GM12874 (cell line): ENCODE data around the gene MYO5B.

Experiments
- CTCF ChIP-seq: IDR thresholded peaks from 2 replicates; pipeline ENCODE4 v1.5.1; 2011; ENCODE audit warnings: low read depth, mild to moderate bottlenecking, control low read depth, low read length, moderate library complexity; ENCODE audit not compliant: insufficient read depth

The MYO5B gene

GRCh38 chr18:49819823-49820671, 374.9 kb downstream of the MYO5B start:
- TF ChIP-seq CTCF, result no peak

GRCh38 chr18:49819071-49819662, 375.8 kb downstream of the MYO5B start:
- TF ChIP-seq CTCF, result no peak

- TF ChIP-seq CTCF, result no peak
Observed at GRCh38 chr18:49817947-49818346, 377.0 kb downstream of the MYO5B start.

- no peak for TF ChIP-seq CTCF
Observed at GRCh38 chr18:49815927-49816326, 379.0 kb downstream of the MYO5B start.

- TF ChIP-seq CTCF, result no peak
Observed at GRCh38 chr18:49814147-49814499, 380.8 kb downstream of the MYO5B start.

GRCh38 chr18:49813319-49814146, 381.4 kb downstream of the MYO5B start, which contains the start of gene ACAA2:
Gene ACAA2, minus strand, starts transcription at chr18:49813533. Its CDS starts 49 bp downstream, at chr18:49813484.
- TF ChIP-seq CTCF, result no peak

GRCh38 chr18:49813069-49813318, 382.0 kb downstream of the MYO5B start:
- TF ChIP-seq CTCF, result no peak
